Keratinocyte (primary cell): Measurements from ENCODE around the gene WNT9B. TPM values are rescaled to one million over a fixed set of nuclear protein-coding genes. Genes with fewer than 3 reads are reported as not detected.

Experiments used
- DNase-seq: peaks from one replicate; pipeline ENCODE4 v3.0.0-alpha.2; 2011; ENCODE audit warnings: low read depth, missing footprints, low spot score
- FAIRE-seq: peaks from 2 replicates; lab custom pipeline; 2011; peaks lifted over from hg19 to GRCh38; lab: Jason Lieb, UNC
- H2AFZ ChIP-seq: 2 replicates; pipeline ENCODE4 v1.6.0; 2012; ENCODE audit warnings: low read length, control low read depth, inconsistent platforms; ENCODE audit not compliant: control insufficient read depth
- H3K27ac ChIP-seq: 2 replicates; pipeline ENCODE4 v1.5.1; 2011; ENCODE audit warnings: low read length; ENCODE audit not compliant: control insufficient read depth, insufficient read depth
- H3K27me3 ChIP-seq: 3 replicates; pipeline ENCODE4 v1.6.0; 2011; ENCODE audit warnings: low read length; ENCODE audit not compliant: control insufficient read depth, insufficient read depth; ENCODE audit errors: extremely low read depth
- H3K36me3 ChIP-seq, 2 experiments: 2 replicates in 1 of 2; 3 replicates in 1 of 2; pipeline ENCODE4 v1.5.1; 2011; ENCODE audit warnings: low read length in 2 of 2, mild to moderate bottlenecking in 1 of 2; ENCODE audit not compliant: control insufficient read depth in 2 of 2, insufficient read depth in 2 of 2; ENCODE audit errors: extremely low read depth in 1 of 2
- H3K4me1 ChIP-seq: 3 replicates; pipeline ENCODE4 v1.5.1; 2011; ENCODE audit warnings: low read length; ENCODE audit not compliant: control insufficient read depth, insufficient read depth; ENCODE audit errors: extremely low read depth
- H3K4me2 ChIP-seq: 3 replicates; pipeline ENCODE4 v1.6.0; 2011; ENCODE audit warnings: low read depth, low read length; ENCODE audit not compliant: control insufficient read depth, insufficient read depth; ENCODE audit errors: extremely low read depth
- H3K4me3 ChIP-seq, 3 experiments: fragments of 200-600 bp in 1 of 3; sonication (generic) in 1 of 3; 2 replicates in 2 of 3; 3 replicates in 1 of 3; pipeline ENCODE4 v1.5.1; 2011 to 2016; ENCODE audit warnings: low read length in 3 of 3, mild to moderate bottlenecking in 3 of 3, control low read depth in 2 of 3, inconsistent platforms in 1 of 3, low read depth in 1 of 3, mixed read lengths in 1 of 3, mixed run types in 1 of 3, moderate library complexity in 1 of 3; ENCODE audit not compliant: control insufficient read depth in 2 of 3, insufficient read depth in 2 of 3; ENCODE audit errors: extremely low read depth in 1 of 3
- H3K79me2 ChIP-seq: 2 replicates; pipeline ENCODE4 v1.6.0; 2012; ENCODE audit warnings: low read length; ENCODE audit not compliant: control insufficient read depth, insufficient read depth
- H3K9ac ChIP-seq: 3 replicates; pipeline ENCODE4 v1.6.0; 2011; ENCODE audit warnings: low read length; ENCODE audit not compliant: control insufficient read depth, insufficient read depth; ENCODE audit errors: extremely low read depth
- H3K9me1 ChIP-seq: 3 replicates; pipeline ENCODE4 v1.6.0; 2011; ENCODE audit warnings: low read length; ENCODE audit not compliant: control insufficient read depth, insufficient read depth; ENCODE audit errors: extremely low read depth
- H3K9me3 ChIP-seq: 2 replicates; pipeline ENCODE4 v1.5.1; 2012; ENCODE audit warnings: low read depth, low read length; ENCODE audit not compliant: control insufficient read depth
- H4K20me1 ChIP-seq: 3 replicates; pipeline ENCODE4 v1.6.0; 2011; ENCODE audit warnings: low read length; ENCODE audit not compliant: control insufficient read depth, insufficient read depth; ENCODE audit errors: extremely low read depth
- EZH2 ChIP-seq: IDR thresholded peaks from one replicate; pipeline ENCODE4 v1.6.1; 2012; ENCODE audit warnings: inconsistent platforms, mild to moderate bottlenecking, low read length, moderate library complexity
- dilution Hi-C: fragments of 300-500 bp; cut with MboI; formaldehyde crosslinking; loops from one replicate; pipeline ENCODE4 v1.7.0; 2020; ENCODE audit warnings: low sequenced_read_pairs; ENCODE audit not compliant: extremely low pct_ligation_motif_present
- polyA plus RNA-seq, 5 experiments: library from polyadenylated mRNA; depleted of rRNA in 3 of 5; stranded (reverse) in 3 of 5; stranded (forward) in 1 of 5; unstranded in 1 of 5; fragments of >200 nt; gene quantifications; 1 replicate in 1 of 5; 2 replicates in 3 of 5; 3 replicates in 1 of 5; pipeline versions ENCODE4 v1.2.1 to v1.2.3, GENCODE V29; 2011 to 2012; ENCODE audit warnings: missing spikeins in 2 of 5, low read depth in 1 of 5, low replicate concordance in 1 of 5
- TF ChIP-seq, protein P1 (sequence below), 3 experiments: IDR thresholded peaks in 1 of 3; conservative IDR thresholded peaks in 1 of 3; optimal IDR thresholded peaks in 1 of 3; 2 replicates in 2 of 3; 3 replicates in 1 of 3; pipeline versions ENCODE3 to v1.5.1; 2011; ENCODE audit warnings: low read length in 3 of 3, mild to moderate bottlenecking in 3 of 3, moderate library complexity in 2 of 3, control low read depth in 1 of 3, inconsistent platforms in 1 of 3; ENCODE audit not compliant: insufficient read depth in 2 of 3; ENCODE audit errors: extremely low read depth in 1 of 3

Gene WNT9B
- polyA plus RNA-seq, 1 donor (not counting 4 experiments of a cell fraction or from before 2014, with no cell fraction given), result not detected

DNA sequence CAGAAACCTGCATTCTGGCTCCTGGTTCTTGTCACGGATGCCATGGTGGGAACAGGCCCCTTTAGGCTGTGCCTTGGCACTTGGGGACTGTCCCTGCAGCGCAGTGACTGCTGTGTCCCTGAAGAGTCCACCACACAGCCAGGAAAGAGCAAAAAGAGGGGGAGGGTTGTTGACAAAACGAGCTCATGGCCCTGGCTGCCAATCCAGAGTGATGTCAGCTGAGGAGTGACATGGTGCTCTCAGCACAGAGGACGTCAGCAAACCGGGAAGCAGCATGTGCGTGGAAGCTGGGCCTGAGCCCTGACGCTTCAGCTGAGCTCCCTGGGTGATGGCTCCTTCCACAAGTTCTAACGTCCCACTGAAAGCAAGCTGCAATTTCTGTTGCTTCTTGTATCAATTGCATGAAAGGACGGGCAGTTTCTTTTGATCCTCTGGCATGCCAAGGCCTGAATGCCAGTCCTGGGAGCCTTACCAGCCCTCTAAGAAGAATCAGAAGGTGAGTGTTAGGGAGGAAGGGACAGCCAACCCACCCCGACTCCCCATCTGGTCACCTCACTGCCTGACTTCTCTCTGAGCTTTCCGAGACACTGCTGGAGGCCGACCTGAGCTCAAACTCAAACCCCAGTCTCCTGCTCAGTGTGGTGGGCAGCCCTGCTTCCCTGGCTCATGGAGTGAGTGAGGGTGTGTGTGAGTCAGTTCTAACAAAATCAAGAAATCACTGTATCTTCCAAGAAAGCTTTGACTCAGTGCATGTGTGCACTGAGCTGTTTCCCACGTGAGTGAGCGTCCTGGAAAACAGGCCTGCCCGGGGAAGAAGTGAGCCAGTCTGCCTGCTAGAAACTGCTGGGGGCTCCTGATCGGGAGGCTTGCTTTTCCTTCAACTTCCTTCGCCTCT lies 18.2 kb upstream of the WNT9B start:
- Histone ChIP-seq H3K27ac (no peak overlapping the region), H3K9ac (peak overlapping the region; percentile 7), H3K9me3 (no peaks in the 10 kb centered on the region), H4K20me1 (no peaks in the 10 kb centered on the region), H2AFZ (peak overlapping the region; percentile 11), H3K4me2 (peak overlapping the region; percentile 13), H3K4me3 (no peak overlapping the region), H3K9me1 (no peaks in the 10 kb centered on the region), H3K79me2 (no peaks in the 10 kb centered on the region), H3K36me3 (no peaks in the 10 kb centered on the region), H3K27me3 (no peaks in the 10 kb centered on the region), H3K4me1 (peaks cover 12% of the 10 kb centered on the region)
- dilution Hi-C loops, result no loop called here
- DNase-seq (no peak), FAIRE-seq (peak; percentile 80)
- TF ChIP-seq EZH2, result no peak
- TF ChIP-seq, protein P1, sequence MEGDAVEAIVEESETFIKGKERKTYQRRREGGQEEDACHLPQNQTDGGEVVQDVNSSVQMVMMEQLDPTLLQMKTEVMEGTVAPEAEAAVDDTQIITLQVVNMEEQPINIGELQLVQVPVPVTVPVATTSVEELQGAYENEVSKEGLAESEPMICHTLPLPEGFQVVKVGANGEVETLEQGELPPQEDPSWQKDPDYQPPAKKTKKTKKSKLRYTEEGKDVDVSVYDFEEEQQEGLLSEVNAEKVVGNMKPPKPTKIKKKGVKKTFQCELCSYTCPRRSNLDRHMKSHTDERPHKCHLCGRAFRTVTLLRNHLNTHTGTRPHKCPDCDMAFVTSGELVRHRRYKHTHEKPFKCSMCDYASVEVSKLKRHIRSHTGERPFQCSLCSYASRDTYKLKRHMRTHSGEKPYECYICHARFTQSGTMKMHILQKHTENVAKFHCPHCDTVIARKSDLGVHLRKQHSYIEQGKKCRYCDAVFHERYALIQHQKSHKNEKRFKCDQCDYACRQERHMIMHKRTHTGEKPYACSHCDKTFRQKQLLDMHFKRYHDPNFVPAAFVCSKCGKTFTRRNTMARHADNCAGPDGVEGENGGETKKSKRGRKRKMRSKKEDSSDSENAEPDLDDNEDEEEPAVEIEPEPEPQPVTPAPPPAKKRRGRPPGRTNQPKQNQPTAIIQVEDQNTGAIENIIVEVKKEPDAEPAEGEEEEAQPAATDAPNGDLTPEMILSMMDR (optimal IDR thresholded peaks at IDR 0.05 in 1 of 3, IDR thresholded peaks at IDR 0.05 in 1 of 3, conservative IDR thresholded peaks at IDR 0.05 in 1 of 3; ENCODE audit: extremely low read depth in 1 of 3, insufficient read depth in 2 of 3, low read length in 3 of 3), result no peak

DNA sequence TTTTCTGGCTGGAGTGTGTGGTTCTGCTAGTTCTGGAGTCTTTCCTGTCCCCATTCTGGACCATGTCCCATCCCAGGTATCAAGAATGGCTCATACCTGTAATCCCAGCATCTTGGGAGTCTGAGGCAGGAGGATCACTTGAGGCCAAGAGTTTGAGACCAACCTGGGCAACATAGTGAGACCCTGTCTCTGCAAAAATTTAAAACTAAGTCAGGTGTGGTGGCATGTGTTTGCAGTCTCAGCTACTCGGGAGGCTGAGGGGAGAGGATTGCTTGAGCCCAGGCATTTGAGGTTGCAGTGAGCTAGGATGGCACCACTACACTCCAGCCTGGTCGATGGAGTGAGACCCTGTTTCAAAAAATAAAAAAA lies 17.6 kb upstream of the WNT9B start:
- no peak overlapping the region for H2AFZ ChIP-seq
- H4K20me1 ChIP-seq, result no peaks in the 10 kb centered on the region
- H3K36me3 ChIP-seq, result no peaks in the 10 kb centered on the region
- TF ChIP-seq EZH2, result no peak
- TF ChIP-seq, protein P1 (optimal IDR thresholded peaks at IDR 0.05 in 1 of 3, IDR thresholded peaks at IDR 0.05 in 1 of 3, conservative IDR thresholded peaks at IDR 0.05 in 1 of 3; ENCODE audit: extremely low read depth in 1 of 3, insufficient read depth in 2 of 3, low read length in 3 of 3), result no peak
- H3K27ac ChIP-seq, result no peak overlapping the region
- H3K9me1 ChIP-seq, result no peaks in the 10 kb centered on the region
- no peak for FAIRE-seq
- dilution Hi-C loops, result no loop called here
- H3K4me3 ChIP-seq, result no peak overlapping the region
- no peaks in the 10 kb centered on the region for H3K79me2 ChIP-seq
- H3K4me2 ChIP-seq, result no peak overlapping the region
- H3K4me1 ChIP-seq, result peaks cover 12% of the 10 kb centered on the region
- no peaks in the 10 kb centered on the region for H3K9me3 ChIP-seq
- H3K9ac ChIP-seq, result no peak overlapping the region
- no peaks in the 10 kb centered on the region for H3K27me3 ChIP-seq
- no peak for DNase-seq
